ENCODE results near the gene POLD3. TPM values are rescaled to one million over a fixed set of nuclear protein-coding genes. Genes with fewer than 3 reads are reported as not detected.
"Not testable (repeated sequence)": the region's sequence is repeated elsewhere in the genome, so short reads cannot be mapped to it uniquely, and the experiment has no call there.

POLD3 gene
- total RNA-seq, 1 experiment from 2014 or later, result 28.4 TPM

DNA sequence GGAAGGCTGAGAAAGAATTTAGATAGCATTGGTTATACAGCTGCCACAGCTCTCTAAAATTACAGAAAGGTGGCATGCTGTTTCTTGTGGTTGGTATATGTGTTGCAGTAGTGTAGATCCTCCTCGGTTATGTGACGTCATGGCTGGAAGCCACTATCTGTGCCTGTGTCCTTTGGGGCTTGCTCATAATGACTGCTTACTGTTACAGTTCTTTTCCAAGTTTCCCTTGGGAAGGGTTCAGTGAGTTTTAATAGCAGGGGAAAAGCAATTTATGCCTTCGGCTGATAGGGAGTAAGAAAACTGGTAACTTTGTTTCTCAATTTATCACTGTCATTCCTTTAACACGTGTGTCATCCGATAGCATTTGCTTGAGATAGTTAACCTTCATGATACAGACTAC, 47.2 kb downstream of the POLD3 start:
- H3K4me1 ChIP-seq, result 0 out of 2 replicates have a peak, but pooled peaks cover 5% of the 10 kb centered on the region
- no peak for DNase-seq
- H3K9me3 ChIP-seq (replicated peaks), result no peaks in the 10 kb centered on the region
- H3K27ac ChIP-seq, result no peak overlapping the region
- H3K4me3 ChIP-seq, result no peak overlapping the region
- peaks cover 57% of the 10 kb centered on the region for H3K36me3 ChIP-seq
- H3K27me3 ChIP-seq, result no peaks in the 10 kb centered on the region

DNA sequence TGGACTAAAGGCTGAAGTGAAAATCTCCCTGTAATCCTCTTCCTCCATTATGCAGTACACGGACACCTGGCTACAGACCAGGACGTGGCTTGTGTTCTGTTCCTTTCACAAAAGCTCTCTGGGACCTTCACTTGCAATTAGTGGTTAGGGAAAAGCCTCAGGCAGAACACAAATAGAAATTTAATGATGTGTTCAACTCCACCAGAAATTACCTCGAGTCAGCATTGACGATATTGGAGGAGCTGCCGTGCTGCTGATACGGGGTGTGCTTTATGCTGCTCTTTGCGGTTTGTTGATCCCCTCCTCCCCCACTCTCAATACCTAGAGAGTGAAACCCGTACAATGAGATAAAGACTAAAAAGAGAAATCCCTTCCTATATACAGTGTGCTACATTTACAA, 48.9 kb downstream of the POLD3 start:
- peaks cover 47% of the 10 kb centered on the region for H3K36me3 ChIP-seq
- H3K27ac ChIP-seq, result no peak overlapping the region
- H3K4me3 ChIP-seq, result no peak overlapping the region
- H3K27me3 ChIP-seq, result no peaks in the 10 kb centered on the region
- H3K9me3 ChIP-seq (replicated peaks), result no peaks in the 10 kb centered on the region
- peak; percentile 24 to 64 for DNase-seq
- 0 out of 2 replicates have a peak, but pooled peaks cover 5% of the 10 kb centered on the region for H3K4me1 ChIP-seq

GRCh38 chr11:74641905-74642304, 49.5 kb downstream of the POLD3 start:
- DNase-seq, result no peak
- H3K9me3 ChIP-seq (replicated peaks), result no peaks in the 10 kb centered on the region

GRCh38 chr11:74642912-74643311, 50.5 kb downstream of the POLD3 start:
- peaks cover 38% of the 10 kb centered on the region for H3K36me3 ChIP-seq
- no peaks in the 10 kb centered on the region for H3K9me3 ChIP-seq (replicated peaks)
- no peak for DNase-seq
- no peak overlapping the region for H3K27ac ChIP-seq
- H3K4me1 ChIP-seq, result 0 out of 2 replicates have a peak, but pooled peaks cover 5% of the 10 kb centered on the region
- H3K4me3 ChIP-seq, result no peak overlapping the region
- no peaks in the 10 kb centered on the region for H3K27me3 ChIP-seq

More at GRCh38 chr11:74641905-74642304, 49.5 kb downstream of the POLD3 start:
- no peak overlapping the region for H3K4me3 ChIP-seq
- no peak overlapping the region for H3K27ac ChIP-seq
- H3K36me3 ChIP-seq, result peaks cover 41% of the 10 kb centered on the region
- 0 out of 2 replicates have a peak, but pooled peaks cover 5% of the 10 kb centered on the region for H3K4me1 ChIP-seq
- H3K27me3 ChIP-seq, result no peaks in the 10 kb centered on the region

DNA sequence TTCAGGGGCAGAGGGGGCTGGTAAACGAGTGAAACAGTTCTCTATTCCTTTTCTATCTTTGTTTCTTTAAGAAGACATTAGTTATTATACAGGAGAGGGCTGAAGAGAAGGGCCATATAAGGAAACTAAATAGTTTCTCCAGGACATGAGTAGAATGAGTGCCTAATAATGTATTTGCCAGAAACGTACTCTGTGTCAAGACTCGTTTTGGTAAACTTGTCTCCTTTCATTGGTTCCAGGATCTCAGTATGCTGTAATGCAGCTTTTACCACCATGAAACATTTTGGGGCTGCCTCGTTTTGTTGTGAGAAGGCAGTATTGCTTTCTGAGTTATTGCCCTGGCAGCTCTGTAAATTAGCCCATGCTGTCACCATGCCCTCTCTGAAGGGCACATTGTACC, 51.7 kb downstream of the POLD3 start:
- no peak for DNase-seq
- Histone ChIP-seq H3K36me3 (peaks cover 30% of the 10 kb centered on the region), H3K9me3 (replicated peaks) (no peaks in the 10 kb centered on the region), H3K4me1 (0 out of 2 replicates have a peak, but pooled peaks cover 5% of the 10 kb centered on the region), H3K4me3 (no peak overlapping the region), H3K27me3 (no peaks in the 10 kb centered on the region), H3K27ac (no peak overlapping the region)

DNA sequence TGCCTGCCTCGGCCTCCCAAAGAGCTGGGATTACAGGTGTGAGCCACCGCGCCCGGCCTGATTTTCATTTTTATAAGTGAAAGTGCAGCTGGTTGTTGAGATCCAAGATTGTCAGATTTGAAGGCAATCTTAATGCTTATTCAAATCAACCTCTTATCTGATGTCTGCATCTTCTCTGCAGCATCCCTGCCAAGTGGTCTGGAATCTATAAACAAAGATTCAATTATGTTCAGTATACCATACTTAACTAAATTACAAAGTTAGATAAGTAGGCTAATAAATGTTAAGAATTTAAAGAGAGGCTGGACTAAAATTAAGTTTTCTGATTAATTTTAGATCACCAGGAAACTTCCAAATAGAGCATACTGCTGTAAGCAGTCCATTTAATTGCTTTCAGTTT, 53.8 kb downstream of the POLD3 start:
- H3K9me3 ChIP-seq (replicated peaks), result no peaks in the 10 kb centered on the region
- 0 out of 2 replicates have a peak, but pooled peaks cover under 1% of the 10 kb centered on the region for H3K4me1 ChIP-seq
- H3K27me3 ChIP-seq, result no peaks in the 10 kb centered on the region
- H3K4me3 ChIP-seq, result no peak overlapping the region
- no peak for DNase-seq
- H3K27ac ChIP-seq, result no peak overlapping the region
- peaks cover 21% of the 10 kb centered on the region for H3K36me3 ChIP-seq

DNA sequence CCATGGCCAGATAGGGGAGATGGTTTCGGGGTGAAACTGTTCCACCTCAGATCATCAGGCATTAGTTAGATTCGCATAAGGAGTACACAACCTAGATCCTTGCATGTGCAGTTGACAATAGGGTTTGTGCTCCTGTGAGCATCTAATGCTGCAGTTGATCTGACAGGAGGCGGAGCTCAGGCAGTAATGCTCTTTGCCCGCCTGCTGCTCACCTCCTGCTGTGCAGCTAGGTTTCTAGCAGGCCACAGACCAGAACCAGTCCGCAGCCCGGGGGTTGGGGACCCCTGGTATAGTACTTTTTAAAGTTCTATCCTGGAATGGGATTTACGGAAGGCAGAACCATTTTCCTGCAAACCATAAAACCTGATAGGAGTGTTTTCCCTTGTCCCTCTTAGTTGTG, 54.6 kb downstream of the POLD3 start:
- DNase-seq, result no peak
- H3K27me3 ChIP-seq, result no peaks in the 10 kb centered on the region
- no peak overlapping the region for H3K4me3 ChIP-seq
- H3K4me1 ChIP-seq, result no peaks in the 10 kb centered on the region
- no peak overlapping the region for H3K27ac ChIP-seq
- no peaks in the 10 kb centered on the region for H3K9me3 ChIP-seq (replicated peaks)
- H3K36me3 ChIP-seq, result peaks cover 19% of the 10 kb centered on the region

DNA sequence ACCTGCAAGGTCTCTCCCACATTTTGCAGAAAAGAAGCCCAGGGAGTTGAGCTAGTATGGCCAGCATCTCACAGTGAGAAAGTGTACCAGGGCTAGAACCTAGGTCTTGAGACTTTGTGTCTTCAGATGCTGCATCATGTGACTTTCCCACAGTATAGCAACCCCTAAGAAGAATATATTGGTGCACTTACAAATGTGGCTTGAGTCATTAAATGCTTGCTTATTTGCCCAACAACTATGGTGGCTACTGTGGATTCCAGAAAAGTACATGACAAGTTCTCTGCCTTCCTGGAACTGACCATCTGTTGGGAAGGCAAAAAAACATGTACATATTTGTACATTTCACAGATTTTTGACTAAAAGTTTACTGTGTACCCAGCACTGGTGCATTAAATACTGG, 55.0 kb downstream of the POLD3 start:
- Histone ChIP-seq H3K4me3 (no peak overlapping the region), H3K27me3 (no peaks in the 10 kb centered on the region), H3K4me1 (no peaks in the 10 kb centered on the region), H3K27ac (no peak overlapping the region), H3K9me3 (replicated peaks) (no peaks in the 10 kb centered on the region), H3K36me3 (peaks cover 17% of the 10 kb centered on the region)
- DNase-seq, result no peak

- Histone ChIP-seq H3K9me3 (replicated peaks) (no peaks in the 10 kb centered on the region), H3K4me3 (no peak overlapping the region), H3K4me1 (no peaks in the 10 kb centered on the region), H3K27me3 (no peaks in the 10 kb centered on the region), H3K36me3 (peaks cover 13% of the 10 kb centered on the region), H3K27ac (no peak overlapping the region)
- DNase-seq, result no peak
These were observed 55.4 kb downstream of the POLD3 start for GRCh38 chr11:74647831-74648230.

- H3K27me3 ChIP-seq, result no peaks in the 10 kb centered on the region
- no peak overlapping the region for H3K27ac ChIP-seq
- H3K36me3 ChIP-seq, result peaks cover 13% of the 10 kb centered on the region
- H3K9me3 ChIP-seq (replicated peaks), result no peaks in the 10 kb centered on the region
- H3K4me3 ChIP-seq, result no peak overlapping the region
- DNase-seq, result no peak
- no peaks in the 10 kb centered on the region for H3K4me1 ChIP-seq
These were observed 56.5 kb downstream of the POLD3 start for GRCh38 chr11:74648894-74649293.

- Histone ChIP-seq H3K4me1 (no peaks in the 10 kb centered on the region), H3K9me3 (replicated peaks) (no peaks in the 10 kb centered on the region), H3K4me3 (no peak overlapping the region), H3K36me3 (peaks cover 8% of the 10 kb centered on the region), H3K27me3 (no peaks in the 10 kb centered on the region), H3K27ac (no peak overlapping the region)
- DNase-seq, result no peak
These were observed 58.1 kb downstream of the POLD3 start for GRCh38 chr11:74650498-74650897.

DNA sequence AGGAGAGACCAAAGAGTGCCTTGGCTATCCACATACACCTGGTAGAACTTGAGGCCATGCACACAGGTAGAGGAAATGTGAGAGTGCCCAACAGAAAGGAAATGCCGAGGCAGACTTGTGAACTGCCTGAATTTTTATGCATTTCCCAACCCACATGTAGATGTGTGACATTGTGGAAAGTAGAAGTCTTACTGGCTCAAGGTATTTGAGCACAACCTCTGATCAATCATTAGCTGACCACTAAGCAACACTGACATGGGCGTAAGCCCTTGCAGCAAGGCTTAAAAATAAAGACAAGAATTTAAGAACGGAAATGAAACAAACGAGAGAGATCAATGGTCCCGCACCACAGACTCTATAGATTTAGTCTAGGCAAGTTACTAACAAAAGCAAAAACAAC, 62.6 kb downstream of the POLD3 start:
- no peak for DNase-seq
- no peak overlapping the region for H3K4me3 ChIP-seq

GRCh38 chr11:74659124-74659523, 66.7 kb downstream of the POLD3 start:
- not testable (repeated sequence) for H3K36me3 ChIP-seq; H3K9me3 ChIP-seq (replicated peaks); H3K4me1 ChIP-seq; H3K27ac ChIP-seq; DNase-seq; H3K27me3 ChIP-seq; H3K4me3 ChIP-seq

More for the DNA sequence above, 62.6 kb downstream of the POLD3 start:
- peaks cover 6% of the 10 kb centered on the region for H3K36me3 ChIP-seq
- no peaks in the 10 kb centered on the region for H3K4me1 ChIP-seq
- no peaks in the 10 kb centered on the region for H3K27me3 ChIP-seq
- no peak overlapping the region for H3K27ac ChIP-seq
- no peaks in the 10 kb centered on the region for H3K9me3 ChIP-seq (replicated peaks)

GRCh38 chr11:74662487-74663103, 70.2 kb downstream of the POLD3 start:
- no peaks in the 10 kb centered on the region for H3K9me3 ChIP-seq (replicated peaks)
- no peaks in the 10 kb centered on the region for H3K36me3 ChIP-seq
- H3K27me3 ChIP-seq, result no peaks in the 10 kb centered on the region

GRCh38 chr11:74663315-74663714, 70.9 kb downstream of the POLD3 start:
- Histone ChIP-seq H3K36me3 (no peaks in the 10 kb centered on the region), H3K27me3 (no peaks in the 10 kb centered on the region), H3K9me3 (replicated peaks) (no peaks in the 10 kb centered on the region), H3K27ac (no peak overlapping the region), H3K4me3 (no peak overlapping the region), H3K4me1 (no peaks in the 10 kb centered on the region)
- DNase-seq, result no peak

More at GRCh38 chr11:74662487-74663103, 70.2 kb downstream of the POLD3 start:
- Histone ChIP-seq H3K4me3 (no peak overlapping the region), H3K4me1 (no peaks in the 10 kb centered on the region), H3K27ac (no peak overlapping the region)
- no peak for DNase-seq

All from SJCRH30 (cell line).